GM18870 (cell line): Measurements from ENCODE around the gene KIF25.
"Not testable (repeated sequence)": the region's sequence is repeated elsewhere in the genome, so short reads cannot be mapped to it uniquely, and the experiment has no call there.

Experiments used
- ATAC-seq: cut with Tn5 transposase; IDR thresholded peaks from one replicate; pipeline ENCODE4 v1.9.1; 2021; ENCODE audit warnings: moderate library complexity; ENCODE audit not compliant: unreplicated experiment

The KIF25 gene

GRCh38 chr6:168063431-168063830, 66.0 kb downstream of the KIF25 start:
- ATAC-seq, result no peak

GRCh38 chr6:168064226-168064807, 66.8 kb downstream of the KIF25 start:
- no peak for ATAC-seq

- no peak for ATAC-seq
Observed at GRCh38 chr6:168067081-168067759, 69.7 kb downstream of the KIF25 start.

GRCh38 chr6:168070804-168071203, 73.3 kb downstream of the KIF25 start:
- no peak for ATAC-seq

- no peak for ATAC-seq
Observed at GRCh38 chr6:168071620-168072019, 74.1 kb downstream of the KIF25 start.

- no peak for ATAC-seq
Observed at GRCh38 chr6:168072261-168072660, 74.8 kb downstream of the KIF25 start.

- ATAC-seq, result no peak
Observed at GRCh38 chr6:168072730-168073129, 75.3 kb downstream of the KIF25 start.

GRCh38 chr6:168073937-168074730, 76.7 kb downstream of the KIF25 start:
- ATAC-seq, result no peak

- no peak for ATAC-seq
Observed at GRCh38 chr6:168075216-168075615, 77.7 kb downstream of the KIF25 start.

GRCh38 chr6:168075787-168076202, 78.3 kb downstream of the KIF25 start:
- ATAC-seq, result no peak

GRCh38 chr6:168077401-168077800, 79.9 kb downstream of the KIF25 start:
- not testable (repeated sequence) for ATAC-seq

- no peak for ATAC-seq
Observed at GRCh38 chr6:168078175-168078942, 80.9 kb downstream of the KIF25 start.

GRCh38 chr6:168078943-168079405, 81.5 kb downstream of the KIF25 start, which contains the start of gene FRMD1:
Gene FRMD1, minus strand, starts transcription at chr6:168079212. Its CDS starts 118 bp downstream, at chr6:168079094.
- ATAC-seq, result no peak

- no peak for ATAC-seq
Observed at GRCh38 chr6:168080393-168081077, 83.1 kb downstream of the KIF25 start.

GRCh38 chr6:168081858-168082546, 84.5 kb downstream of the KIF25 start:
- ATAC-seq, result no peak

GRCh38 chr6:168082860-168083513, 85.5 kb downstream of the KIF25 start:
- no peak for ATAC-seq

- ATAC-seq, result no peak
Observed at GRCh38 chr6:168083514-168083885, 86.0 kb downstream of the KIF25 start.

- ATAC-seq, result no peak
Observed at GRCh38 chr6:168084465-168085160, 87.1 kb downstream of the KIF25 start.

GRCh38 chr6:168086066-168086465, 88.6 kb downstream of the KIF25 start:
- no peak for ATAC-seq
